ENCODE data around the gene TACSTD2.
"Not testable (repeated sequence)": the region's sequence is repeated elsewhere in the genome, so short reads cannot be mapped to it uniquely, and the experiment has no call there.

Gene TACSTD2, protein sequence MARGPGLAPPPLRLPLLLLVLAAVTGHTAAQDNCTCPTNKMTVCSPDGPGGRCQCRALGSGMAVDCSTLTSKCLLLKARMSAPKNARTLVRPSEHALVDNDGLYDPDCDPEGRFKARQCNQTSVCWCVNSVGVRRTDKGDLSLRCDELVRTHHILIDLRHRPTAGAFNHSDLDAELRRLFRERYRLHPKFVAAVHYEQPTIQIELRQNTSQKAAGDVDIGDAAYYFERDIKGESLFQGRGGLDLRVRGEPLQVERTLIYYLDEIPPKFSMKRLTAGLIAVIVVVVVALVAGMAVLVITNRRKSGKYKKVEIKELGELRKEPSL
- total RNA-seq: 0 reads per million in 2 donors

DNA sequence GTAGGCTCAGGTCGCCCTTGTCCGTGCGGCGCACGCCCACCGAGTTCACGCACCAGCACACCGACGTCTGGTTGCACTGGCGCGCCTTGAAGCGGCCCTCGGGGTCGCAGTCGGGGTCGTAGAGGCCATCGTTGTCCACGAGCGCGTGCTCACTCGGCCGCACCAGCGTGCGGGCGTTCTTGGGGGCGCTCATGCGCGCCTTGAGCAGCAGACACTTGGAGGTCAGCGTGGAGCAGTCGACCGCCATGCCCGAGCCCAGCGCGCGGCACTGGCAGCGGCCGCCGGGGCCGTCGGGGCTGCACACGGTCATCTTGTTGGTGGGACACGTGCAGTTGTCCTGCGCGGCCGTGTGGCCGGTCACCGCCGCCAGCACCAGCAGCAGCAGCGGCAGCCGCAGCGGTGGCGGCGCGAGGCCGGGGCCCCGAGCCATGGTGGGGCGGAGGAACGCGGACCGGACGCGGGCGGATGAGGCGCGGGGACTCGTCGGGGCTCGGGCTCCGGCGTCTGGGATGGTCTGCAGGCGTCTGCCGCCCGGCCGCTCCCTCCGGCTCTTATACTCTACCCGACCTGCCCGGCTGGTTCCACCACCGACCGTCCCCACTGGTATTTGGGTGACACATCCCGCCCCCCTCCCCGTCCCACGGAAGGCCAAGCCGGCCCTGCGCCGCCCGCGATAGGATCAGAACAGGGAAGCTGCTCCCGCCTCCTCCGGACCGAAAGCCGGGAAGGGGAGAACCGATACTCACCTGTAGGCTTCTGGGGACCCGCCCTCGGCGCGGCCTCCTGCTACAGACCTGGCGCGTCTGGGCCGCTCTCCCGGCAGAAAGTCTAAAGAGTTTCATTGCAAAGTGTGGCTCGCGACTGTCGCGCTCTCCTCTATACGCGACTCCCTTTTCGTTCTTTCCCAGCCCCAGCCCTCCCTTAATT is at the start of gene TACSTD2:
TACSTD2 (minus strand) TSS at position 526 of the 927 bp plus-strand sequence; CDS start at position 430, 96 bp downstream.
- DNase-seq: peak in 1 of 5 experiments; percentile 8

DNA sequence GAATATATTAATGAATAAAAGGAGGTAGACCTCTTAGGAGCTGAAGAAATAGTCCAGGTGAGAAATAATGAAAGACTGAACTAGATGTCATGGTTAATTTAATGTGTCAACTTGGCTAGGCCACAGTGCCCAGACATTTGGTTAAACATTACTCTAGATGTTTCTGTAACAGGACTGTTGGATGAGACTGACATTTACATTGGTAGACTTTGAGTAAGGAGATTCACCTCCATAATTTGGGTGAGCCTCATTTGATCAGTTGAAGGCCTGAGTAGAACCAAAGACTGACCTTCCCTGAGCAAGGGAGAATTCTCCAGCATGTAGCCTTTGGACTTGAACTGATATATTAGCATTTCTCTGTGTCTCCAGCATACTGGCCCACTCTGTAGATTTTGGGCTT is 49.2 kb upstream of the TACSTD2 start:
- DNase-seq: no peak

DNA sequence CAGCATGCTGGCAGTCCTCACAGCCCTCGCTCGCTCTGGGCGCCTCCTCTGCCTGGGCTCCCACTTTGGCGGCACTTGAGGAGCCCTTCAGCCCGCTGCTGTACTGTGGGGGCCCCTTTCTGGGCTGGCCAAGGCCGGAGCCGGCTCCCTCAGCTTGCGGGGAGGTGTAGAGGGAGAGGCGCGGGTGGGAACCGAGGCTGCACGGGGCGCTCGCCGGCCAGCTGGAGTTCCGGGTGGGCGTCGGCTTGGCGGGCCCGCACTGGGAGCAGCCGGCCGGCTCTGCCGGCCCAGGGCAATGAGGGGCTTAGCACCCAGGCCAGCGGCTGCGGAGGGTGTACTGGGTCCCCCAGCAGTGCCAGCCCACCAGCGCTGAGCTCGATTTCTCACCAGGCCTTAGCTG is 46.2 kb upstream of the TACSTD2 start:
- not testable (repeated sequence) for DNase-seq

DNA sequence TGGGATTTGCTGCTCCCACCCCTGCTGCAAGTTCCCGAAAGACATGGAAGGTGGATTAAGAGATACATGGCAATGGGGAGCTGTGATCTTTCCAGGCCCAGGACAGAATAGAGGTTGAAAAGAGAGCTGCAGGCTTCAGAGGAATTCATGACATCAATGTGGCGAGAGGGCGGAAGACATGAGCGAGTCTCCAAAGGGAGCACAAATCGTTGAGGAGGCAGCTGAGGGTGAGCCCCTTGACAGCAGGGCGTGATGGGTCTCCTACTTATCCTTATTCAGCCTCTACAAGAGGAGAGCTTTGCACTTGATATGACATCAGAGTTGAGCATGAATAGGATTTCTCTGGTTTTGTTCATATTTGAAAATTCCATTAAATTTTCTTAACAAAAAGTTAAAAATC is 45.5 kb upstream of the TACSTD2 start:
- no peak for DNase-seq

DNA sequence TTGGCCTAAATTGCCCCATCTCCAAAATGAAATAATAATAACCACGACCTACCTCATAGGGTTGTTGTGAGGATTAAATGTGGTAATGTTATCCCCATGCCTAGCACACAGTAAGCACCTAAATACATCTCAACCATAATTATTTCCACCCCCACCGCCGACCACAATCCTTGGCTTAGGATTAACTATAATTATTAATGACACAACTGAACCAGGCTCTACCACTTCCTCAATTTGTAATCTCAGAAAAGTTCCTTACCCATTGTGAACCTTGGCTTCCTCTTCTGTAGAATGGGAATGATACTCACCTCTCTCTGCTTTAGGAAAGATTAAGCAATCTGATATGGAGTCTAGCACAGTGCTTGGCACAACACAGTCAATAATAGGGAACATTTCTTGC is 44.3 kb upstream of the TACSTD2 start:
- DNase-seq: no peak

DNA sequence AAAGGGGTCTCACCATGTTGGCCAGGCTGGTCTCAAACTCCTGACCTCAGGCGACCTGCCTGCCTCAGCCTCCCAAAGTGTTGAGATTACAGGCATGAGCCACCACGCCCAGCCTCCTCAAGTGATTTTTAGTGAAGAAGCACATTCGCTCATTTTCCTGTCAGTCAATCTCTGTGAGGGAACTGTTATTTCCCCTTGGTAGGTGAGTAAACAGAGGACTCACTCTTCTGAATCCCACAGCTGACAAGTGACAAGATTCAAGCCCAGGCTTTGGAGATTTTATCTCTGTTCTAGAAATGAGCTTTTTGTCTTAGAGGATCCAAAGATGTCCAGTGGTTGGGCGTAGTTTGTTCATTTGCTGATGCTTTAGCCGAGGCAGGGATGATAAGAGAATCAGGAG is 43.9 kb upstream of the TACSTD2 start:
- DNase-seq: peak in 1 of 5 experiments; percentile 19

DNA sequence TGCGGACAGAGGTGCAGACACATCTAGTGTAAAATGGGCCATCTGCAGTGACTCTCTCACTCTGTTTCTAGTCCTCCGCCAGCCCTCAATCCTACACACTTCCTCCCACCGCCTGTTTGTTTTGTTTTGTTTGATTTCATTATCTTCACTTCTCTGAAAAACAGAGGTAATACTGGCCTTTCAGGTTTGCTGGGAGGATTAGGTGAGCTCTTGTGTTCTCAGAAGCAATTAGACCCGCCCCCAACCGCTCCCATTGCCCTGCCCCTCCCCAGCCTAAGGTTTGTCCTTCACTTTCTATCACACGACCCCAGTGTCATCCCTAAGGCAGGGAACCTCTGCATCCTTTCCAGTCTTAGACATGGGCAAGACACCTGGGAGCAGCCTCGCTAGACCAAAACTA is 43.2 kb upstream of the TACSTD2 start:
- no peak for DNase-seq

DNA sequence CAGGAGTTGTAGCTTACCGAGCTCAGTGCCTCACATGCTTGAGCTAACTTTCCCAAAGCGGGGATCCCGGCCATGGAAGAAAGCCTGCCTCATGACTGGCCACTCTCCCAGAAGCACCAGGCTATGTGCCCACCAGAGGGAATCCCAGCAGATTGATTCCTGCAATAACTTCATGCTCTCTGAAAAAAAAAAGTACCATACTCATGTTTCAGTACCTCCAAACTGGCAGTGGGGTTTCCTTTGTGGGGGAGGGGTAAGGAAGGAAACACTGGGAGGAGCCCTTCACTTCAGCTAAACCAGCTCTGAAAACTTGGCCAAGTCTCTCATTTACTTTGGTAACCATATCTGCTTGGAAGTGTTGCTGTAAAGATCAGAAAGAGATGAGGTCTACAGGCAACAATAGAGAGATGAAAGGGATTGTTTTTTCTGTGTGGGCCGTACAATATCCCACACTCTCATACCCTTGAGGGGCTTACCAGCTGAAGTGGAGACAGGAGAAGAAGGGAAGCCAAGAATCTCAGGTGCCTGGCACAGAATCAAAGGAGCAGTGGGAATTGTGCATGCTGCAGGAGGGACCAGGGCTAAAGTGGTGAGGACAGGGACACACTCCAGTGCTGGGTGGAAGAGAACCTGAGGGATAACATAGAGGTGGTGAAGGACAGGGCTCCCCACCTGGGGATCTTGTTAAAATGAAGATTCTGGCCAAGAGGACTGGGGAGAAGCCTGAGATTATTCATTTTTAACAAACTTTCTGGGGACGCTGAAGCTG is 42.4 kb upstream of the TACSTD2 start:
- no peak for DNase-seq

DNA sequence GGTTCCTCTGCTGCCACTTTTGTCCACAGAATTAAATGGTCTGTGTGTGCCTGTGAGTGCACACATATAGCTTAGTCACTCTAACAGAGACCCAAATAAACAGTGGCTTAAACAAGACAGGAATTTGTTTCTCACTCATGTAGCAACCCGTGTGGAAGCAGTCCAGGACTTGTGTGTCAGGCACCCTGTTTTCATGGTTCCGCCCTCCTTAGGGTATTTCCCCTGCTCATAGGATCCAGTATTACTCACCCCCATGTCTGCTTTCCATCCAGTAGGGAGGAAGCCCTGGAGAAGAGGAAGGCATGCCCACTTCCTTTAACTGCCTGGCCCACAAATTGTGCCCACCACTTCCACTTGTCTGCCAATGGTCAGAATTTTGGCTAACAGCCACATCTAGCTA is 41.3 kb upstream of the TACSTD2 start:
- no peak for DNase-seq

DNA sequence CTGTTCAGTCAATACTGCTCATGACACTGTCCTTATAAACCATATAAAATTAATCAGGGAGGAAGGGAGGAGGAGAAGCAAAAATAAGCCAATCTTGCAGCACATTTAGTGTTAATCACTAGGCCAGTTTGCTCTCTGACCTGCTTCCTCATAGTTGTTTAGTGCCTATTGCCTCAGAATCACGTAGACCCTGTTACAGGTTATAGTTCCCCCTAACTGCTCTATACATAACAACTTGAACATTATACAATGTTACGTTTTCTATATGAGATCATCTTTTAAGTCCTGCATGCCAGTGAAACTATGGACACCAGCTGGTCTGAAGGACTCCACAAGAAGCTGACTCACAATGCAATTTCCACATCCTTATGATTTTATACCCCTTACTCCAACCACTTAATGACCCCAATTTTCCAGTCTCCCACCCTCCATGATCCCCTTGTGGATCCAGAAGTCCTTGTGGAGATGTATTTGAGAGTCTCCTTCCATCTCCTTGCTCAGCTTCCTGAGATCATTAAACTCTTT is 34.9 kb upstream of the TACSTD2 start:
- DNase-seq: no peak

DNA sequence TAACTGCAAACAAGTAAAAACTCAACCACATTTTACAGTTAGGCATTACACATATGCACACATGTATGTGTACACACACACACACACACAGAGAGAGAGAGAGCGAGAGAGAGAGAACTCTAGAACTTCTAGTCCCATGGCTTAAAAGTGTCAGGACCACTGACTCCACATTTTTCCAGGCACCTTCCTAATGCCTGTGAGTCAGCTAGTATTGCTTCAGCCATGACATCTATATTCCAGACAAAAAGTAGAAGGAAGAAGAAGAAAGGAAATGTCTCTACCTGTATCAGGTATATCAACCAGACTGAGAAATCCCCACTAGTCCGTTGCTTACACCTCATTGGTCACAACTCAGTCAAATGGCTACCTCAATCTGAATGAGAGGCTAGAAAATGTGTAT is 31.9 kb upstream of the TACSTD2 start:
- no peak for DNase-seq

DNA sequence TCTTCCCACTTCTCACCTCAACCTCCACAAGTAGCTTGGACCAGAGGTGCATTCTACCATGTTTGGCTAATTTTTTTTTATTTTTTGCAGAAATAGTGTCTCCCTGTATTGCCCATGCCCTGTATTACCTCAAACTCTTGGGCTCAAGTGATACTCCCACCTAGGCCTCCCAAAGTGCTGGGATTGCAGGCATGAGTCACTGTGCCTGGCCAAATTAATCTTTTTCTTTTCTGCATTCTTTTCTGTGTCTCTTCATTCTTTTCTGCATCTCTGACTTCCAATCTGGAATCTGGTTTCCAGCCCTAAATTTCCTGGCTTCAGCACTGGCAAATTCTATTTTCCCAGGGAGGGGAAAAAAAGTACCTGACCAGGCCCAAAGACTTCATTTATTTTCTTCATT is 31.2 kb upstream of the TACSTD2 start:
- no peak for DNase-seq

DNA sequence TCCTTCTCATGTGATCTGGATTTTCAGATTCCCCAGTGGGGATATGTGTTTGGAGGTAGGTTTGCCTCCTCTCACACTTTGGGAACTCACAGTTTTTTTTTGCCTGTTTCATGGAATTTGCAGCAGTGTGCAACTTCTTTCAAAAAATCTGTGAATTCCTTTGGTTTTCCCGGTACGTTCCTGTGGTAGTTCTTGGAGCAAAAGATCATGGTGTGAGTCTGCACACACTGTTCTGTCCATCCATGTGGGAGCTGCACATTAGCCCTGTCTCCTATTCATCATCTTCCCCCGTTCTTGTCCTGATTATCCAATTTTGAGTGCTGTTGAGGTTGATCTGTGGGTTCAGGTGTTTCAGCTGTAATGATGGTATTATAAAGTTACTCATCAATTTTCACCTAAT is 30.3 kb upstream of the TACSTD2 start:
- DNase-seq: no peak

DNA sequence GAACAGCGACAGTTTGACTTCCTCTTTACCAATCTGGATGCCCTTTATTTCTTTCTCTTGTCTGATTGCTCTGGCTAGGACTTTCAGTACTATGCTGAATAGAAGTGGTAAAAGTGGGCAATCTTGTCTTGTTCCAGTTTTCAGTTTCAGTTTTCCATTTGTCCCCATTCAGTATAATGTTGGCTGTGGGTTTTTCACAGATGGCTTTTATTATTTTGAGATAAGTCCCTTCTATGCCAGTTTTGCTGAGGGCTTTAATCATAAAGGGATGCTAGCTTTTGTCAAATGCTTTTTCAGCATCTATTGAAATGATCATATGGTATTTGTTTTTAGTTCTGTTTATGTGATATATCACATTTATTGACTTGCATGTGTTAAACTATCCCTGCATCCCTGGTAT is 24.9 kb upstream of the TACSTD2 start:
- DNase-seq: not testable (repeated sequence)

DNA sequence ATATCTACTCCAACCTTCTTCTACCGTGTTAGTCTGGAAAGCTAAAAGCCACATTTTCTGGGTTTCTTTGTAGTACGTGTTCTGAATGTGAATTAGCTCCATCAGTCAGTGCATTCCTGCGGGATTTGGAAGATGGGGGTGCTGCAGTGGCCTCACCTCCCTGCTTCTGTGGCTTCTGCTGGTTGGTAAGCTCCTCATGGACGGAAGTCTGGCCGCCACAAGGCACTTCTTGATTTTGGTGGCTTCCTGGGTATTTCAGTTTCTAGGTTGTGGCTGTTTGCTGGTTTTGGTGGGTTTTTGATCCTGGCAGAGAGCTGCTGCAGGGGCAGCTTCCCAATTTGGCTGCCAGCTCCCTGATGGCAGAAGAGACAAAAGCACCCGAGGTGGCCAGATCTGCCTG is 20.9 kb upstream of the TACSTD2 start:
- DNase-seq: no peak

DNA sequence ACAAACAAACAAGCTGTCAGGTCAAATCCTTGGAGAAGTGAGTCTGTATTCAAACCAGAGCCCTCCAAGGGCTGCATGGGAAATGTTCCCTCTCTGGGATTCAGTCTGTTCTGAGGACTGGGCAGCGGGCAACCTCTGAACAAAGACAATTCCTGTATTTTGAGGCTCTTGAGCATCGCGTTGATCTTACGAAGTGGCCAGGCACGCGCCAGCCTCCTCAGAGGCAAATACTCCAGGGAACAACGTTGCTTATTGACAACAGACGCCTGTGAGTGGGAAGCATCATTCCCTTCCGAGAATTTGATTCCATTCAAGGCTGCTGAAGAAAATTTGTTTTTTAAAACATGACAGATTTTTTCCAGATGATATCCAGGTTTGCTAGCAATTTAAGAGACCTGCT is 20.0 kb upstream of the TACSTD2 start:
- DNase-seq: no peak

DNA sequence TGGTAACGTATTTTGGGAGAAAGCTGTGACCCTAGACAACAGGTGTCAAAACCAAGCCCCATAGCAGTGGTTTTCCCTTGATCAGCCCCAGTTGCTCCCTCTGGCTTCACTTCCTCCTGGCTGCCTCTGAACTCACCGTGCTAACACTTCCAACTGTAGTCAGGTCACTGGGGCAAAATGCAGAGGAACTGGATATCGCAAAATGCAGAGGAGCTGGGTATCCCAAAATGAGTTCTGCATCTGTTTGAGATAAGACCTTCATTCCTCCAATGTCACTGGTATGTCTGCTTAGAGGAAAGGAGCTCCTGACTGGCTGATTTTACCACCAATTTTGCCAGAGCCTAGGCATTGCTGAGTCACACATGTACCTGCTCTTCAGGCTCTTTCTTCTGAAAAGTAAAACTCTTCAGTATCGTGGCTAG is 19.6 kb upstream of the TACSTD2 start:
- DNase-seq: no peak

DNA sequence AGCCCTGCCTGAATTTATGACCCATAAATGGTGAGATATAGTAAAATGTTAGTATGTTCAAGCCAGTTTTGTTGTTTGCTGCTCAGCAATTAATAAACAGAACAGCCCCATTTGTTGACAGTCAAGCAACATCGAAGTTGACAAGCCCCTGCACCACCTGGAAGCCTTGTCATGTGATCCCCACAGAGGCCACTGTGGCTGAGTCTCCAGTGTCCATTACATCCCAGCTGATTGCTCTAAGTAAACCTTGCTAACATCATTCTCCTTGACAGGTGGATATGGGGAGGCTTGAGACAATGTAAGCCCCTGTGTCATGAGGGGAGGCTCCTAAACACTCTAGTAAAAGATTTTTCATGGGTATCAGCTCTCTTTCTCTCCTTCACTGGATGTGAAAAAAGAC is 17.5 kb upstream of the TACSTD2 start:
- no peak for DNase-seq

DNA sequence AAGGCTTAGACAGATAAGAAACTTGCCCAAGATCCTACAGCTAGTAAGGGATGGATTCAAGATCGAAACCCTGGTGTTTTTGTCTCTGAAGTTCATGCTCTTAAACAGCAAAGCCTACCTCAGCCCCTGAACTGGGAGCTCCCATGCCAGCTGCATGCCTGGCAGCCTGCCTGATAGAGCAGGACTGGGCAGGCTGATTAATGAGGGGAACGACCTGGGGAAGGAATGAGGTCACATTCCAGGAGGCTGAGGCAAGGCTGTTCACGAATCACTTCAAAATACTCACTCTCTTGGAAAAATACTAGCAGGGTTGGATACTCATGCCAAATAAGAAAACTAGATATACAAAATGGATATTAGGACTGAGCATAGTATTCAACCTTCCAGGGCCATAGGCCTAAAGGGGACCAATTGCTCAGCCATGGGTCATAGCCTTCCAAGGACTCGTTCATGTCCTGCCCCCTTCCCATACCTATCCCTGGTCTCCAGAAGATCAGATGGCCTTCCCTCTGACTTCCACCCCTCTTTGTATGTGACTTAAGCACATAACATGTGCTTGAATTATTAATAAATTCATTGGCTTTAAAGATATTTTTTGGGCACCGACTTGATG is 15.6 kb upstream of the TACSTD2 start:
- no peak for DNase-seq

DNA sequence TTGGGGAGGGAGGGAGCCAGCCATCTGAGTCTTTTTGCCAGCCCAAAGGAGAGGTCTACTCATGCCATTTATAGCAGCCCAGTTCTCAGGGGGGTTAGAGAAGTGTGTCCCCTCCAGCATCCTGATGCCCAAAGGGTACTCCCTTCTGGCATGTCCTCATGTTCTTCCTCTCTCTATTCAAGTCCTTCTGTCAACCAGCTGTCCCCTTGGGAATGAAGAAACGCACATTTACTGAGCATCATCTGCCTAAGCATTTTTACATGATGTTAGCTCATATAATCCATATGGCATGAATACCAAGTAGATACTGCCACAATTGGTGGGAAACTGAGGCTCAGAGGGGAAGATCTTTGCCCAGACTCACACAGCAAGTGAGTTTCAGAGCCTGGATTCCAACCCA is 14.8 kb upstream of the TACSTD2 start:
- no peak for DNase-seq

DNA sequence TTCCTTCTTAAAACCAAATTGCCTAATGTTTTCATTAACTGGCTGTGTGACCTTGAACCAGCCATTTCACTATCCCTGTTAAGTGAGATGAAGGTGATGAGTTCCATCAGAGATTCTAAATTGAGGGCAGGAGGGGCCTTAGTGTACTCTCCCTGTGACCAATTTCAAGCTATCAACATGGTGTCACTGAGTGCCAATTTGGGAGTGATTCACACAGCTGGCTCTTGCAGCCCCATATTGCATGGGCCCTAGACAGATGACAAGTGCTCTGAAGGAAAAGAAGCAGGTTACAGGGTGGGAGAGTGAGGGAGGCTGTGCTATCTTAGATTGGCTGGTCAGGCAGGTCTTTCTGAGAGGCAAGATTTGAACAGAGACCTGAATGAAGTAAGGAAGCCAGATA is 13.0 kb upstream of the TACSTD2 start:
- no peak for DNase-seq

DNA sequence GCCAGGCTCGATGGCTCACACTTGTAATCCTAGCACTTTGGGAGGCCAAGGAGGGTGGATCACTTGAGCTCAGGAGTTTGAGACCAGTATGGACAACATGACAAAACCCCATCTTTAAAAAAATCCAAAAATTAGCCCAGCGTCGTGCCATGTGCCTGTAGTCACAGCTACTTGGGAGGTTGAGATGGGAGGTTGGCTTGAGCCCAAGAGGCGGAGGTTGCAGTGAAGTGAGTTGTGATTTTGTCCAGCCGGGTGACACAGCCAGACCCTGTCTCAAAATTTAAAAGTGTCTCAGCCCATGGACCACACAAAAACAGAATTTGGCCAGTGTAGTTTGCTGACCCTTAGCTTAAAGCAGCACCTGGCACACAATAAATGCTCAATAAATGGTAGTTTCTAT is 11.3 kb upstream of the TACSTD2 start:
- DNase-seq: no peak
